HEK293 (cell line): ENCODE measurements around the gene TMPRSS7.

Experiments used
- CTCF ChIA-PET: fragments of 350-600 bp; formaldehyde crosslinking; extraction: SDS; loops from one replicate; lab custom pipeline; 2021; ENCODE audit warnings: antibody characterized with exemption; lab: Yijun Ruan, JAX
- POLR2A ChIA-PET: fragments of 300-600 bp; formaldehyde crosslinking; extraction: SDS; loops from one replicate; lab custom pipeline; 2020; ENCODE audit warnings: antibody characterized with exemption, inconsistent platforms; lab: Yijun Ruan, JAX
- H3K27ac ChIP-seq: fragments of 200-500 bp; sonication (Bioruptor generic); 2 replicates; pipeline ENCODE4 v1.5.1; 2014; ENCODE audit warnings: low read depth, low read length, control low read depth, inconsistent platforms; ENCODE audit errors: extremely low read depth
- H3K36me3 ChIP-seq, 2 experiments: fragments of 200-500 bp in 1 of 2; sonication (Bioruptor generic) in 1 of 2; 1 replicate in 1 of 2; 2 replicates in 1 of 2; pipeline ENCODE4 v1.5.1; 2014 to 2017; ENCODE audit warnings: inconsistent platforms in 2 of 2, low read length in 2 of 2; ENCODE audit not compliant: control insufficient read depth in 2 of 2, insufficient read depth in 1 of 2
- H3K4me1 ChIP-seq: fragments of 200-500 bp; sonication (Bioruptor generic); 2 replicates; pipeline ENCODE4 v1.5.1; 2014; ENCODE audit warnings: mild to moderate bottlenecking, low read length, inconsistent platforms; ENCODE audit not compliant: control insufficient read depth, insufficient read depth
- H3K4me3 ChIP-seq: 2 replicates; pipeline ENCODE4 v1.5.1; 2011; ENCODE audit warnings: low read depth, mild to moderate bottlenecking, control low read depth, low read length, moderate library complexity
- H3K9me3 ChIP-seq: fragments of 200-500 bp; sonication (Bioruptor generic); 2 replicates; pipeline ENCODE4 v1.5.1; 2014; ENCODE audit warnings: low read depth, low read length, inconsistent platforms; ENCODE audit not compliant: control insufficient read depth, insufficient read depth
- KLF10 ChIP-seq: fragments of 450-650 bp; IDR thresholded peaks from 2 replicates; pipeline ENCODE4 v1.5.1; 2018; ENCODE audit warnings: missing biosample characterization, mild to moderate bottlenecking, missing genetic modification characterization
- KLF16 ChIP-seq: fragments of 450-650 bp; formaldehyde crosslinking; IDR thresholded peaks from 2 replicates; pipeline ENCODE4 v1.5.1; 2017; ENCODE audit warnings: missing biosample characterization, missing genetic modification characterization
- RBAK ChIP-seq: fragments of 450-650 bp; formaldehyde crosslinking; IDR thresholded peaks from 2 replicates; pipeline ENCODE4 v1.5.1; 2016; ENCODE audit warnings: missing biosample characterization, missing genetic modification characterization
- SCRT2 ChIP-seq: fragments of 450-650 bp; formaldehyde crosslinking; IDR thresholded peaks from 2 replicates; pipeline ENCODE4 v1.5.1; 2016; ENCODE audit warnings: missing biosample characterization, missing genetic modification characterization
- SP3 ChIP-seq: fragments of 450-650 bp; formaldehyde crosslinking; IDR thresholded peaks from 2 replicates; pipeline ENCODE4 v1.5.1; 2016; ENCODE audit warnings: missing biosample characterization, missing genetic modification characterization
- YY1 ChIP-seq: fragments of 450-650 bp; formaldehyde crosslinking; IDR thresholded peaks from 2 replicates; pipeline ENCODE4 v1.5.1; 2018; ENCODE audit warnings: missing biosample characterization, missing genetic modification characterization
- YY2 ChIP-seq: fragments of 450-650 bp; formaldehyde crosslinking; IDR thresholded peaks from 2 replicates; pipeline ENCODE4 v1.5.1; 2016; ENCODE audit warnings: missing biosample characterization, missing genetic modification characterization
- ZIC2 ChIP-seq: fragments of 450-650 bp; formaldehyde crosslinking; IDR thresholded peaks from 2 replicates; pipeline ENCODE4 v1.5.1; 2016; ENCODE audit warnings: missing biosample characterization, missing genetic modification characterization
- ZNF146 ChIP-seq: fragments of 450-650 bp; formaldehyde crosslinking; IDR thresholded peaks from 2 replicates; pipeline ENCODE4 v1.5.1; 2016; ENCODE audit warnings: missing biosample characterization, missing genetic modification characterization
- ZNF157 ChIP-seq: fragments of 450-650 bp; formaldehyde crosslinking; IDR thresholded peaks from 2 replicates; pipeline ENCODE4 v1.5.1; 2016; ENCODE audit warnings: missing biosample characterization, missing genetic modification characterization
- ZNF175 ChIP-seq: fragments of 450-650 bp; formaldehyde crosslinking; IDR thresholded peaks from 2 replicates; pipeline ENCODE4 v1.5.1; 2016; ENCODE audit warnings: missing biosample characterization, missing genetic modification characterization
- ZNF341 ChIP-seq: fragments of 450-650 bp; formaldehyde crosslinking; IDR thresholded peaks from 2 replicates; pipeline ENCODE4; 2016; ENCODE audit warnings: low read depth, missing biosample characterization, missing genetic modification characterization
- ZNF350 ChIP-seq: fragments of 450-650 bp; formaldehyde crosslinking; IDR thresholded peaks from 2 replicates; pipeline ENCODE4 v1.5.0; 2017; ENCODE audit warnings: missing biosample characterization, mild to moderate bottlenecking, missing genetic modification characterization
- ZNF416 ChIP-seq: fragments of 450-650 bp; formaldehyde crosslinking; IDR thresholded peaks from 2 replicates; pipeline ENCODE4 v1.5.1; 2016; ENCODE audit warnings: missing biosample characterization, missing genetic modification characterization
- ZNF48 ChIP-seq: fragments of 450-650 bp; formaldehyde crosslinking; IDR thresholded peaks from 2 replicates; pipeline ENCODE4 v1.5.1; 2016; ENCODE audit warnings: missing biosample characterization, missing genetic modification characterization
- ZNF548 ChIP-seq: fragments of 450-650 bp; formaldehyde crosslinking; IDR thresholded peaks from 2 replicates; pipeline ENCODE4 v1.5.1; 2016; ENCODE audit warnings: missing biosample characterization, missing genetic modification characterization
- ZNF555 ChIP-seq: fragments of 450-650 bp; formaldehyde crosslinking; conservative IDR thresholded peaks from 2 replicates; pipeline ENCODE4 v1.5.1; 2017; ENCODE audit warnings: missing biosample characterization, mild to moderate bottlenecking, missing genetic modification characterization, inconsistent platforms
- ZNF561 ChIP-seq: fragments of 450-650 bp; IDR thresholded peaks from 2 replicates; pipeline ENCODE4 v1.5.1; 2018; ENCODE audit warnings: missing biosample characterization, missing genetic modification characterization, borderline replicate concordance
- ZNF76 ChIP-seq: fragments of 450-650 bp; formaldehyde crosslinking; IDR thresholded peaks from 2 replicates; pipeline ENCODE4; 2016; ENCODE audit warnings: low read depth, missing biosample characterization, missing genetic modification characterization, borderline replicate concordance
- ZSCAN23 ChIP-seq: fragments of 450-650 bp; formaldehyde crosslinking; IDR thresholded peaks from 2 replicates; pipeline ENCODE4 v1.5.1; 2016; ENCODE audit warnings: missing biosample characterization, missing genetic modification characterization
- TF ChIP-seq, protein P1 (sequence below): fragments of 450-650 bp; formaldehyde crosslinking; IDR thresholded peaks from 2 replicates; pipeline ENCODE4 v1.5.1; 2016; ENCODE audit warnings: missing biosample characterization, missing genetic modification characterization
- TF ChIP-seq, protein P2 (sequence below): fragments of 450-650 bp; formaldehyde crosslinking; IDR thresholded peaks from 2 replicates; pipeline ENCODE4 v1.5.1; 2017; ENCODE audit warnings: missing biosample characterization, missing genetic modification characterization
- TF ChIP-seq, protein P3 (sequence below): fragments of 450-650 bp; formaldehyde crosslinking; IDR thresholded peaks from 2 replicates; pipeline ENCODE4 v1.5.1; 2017; ENCODE audit warnings: missing biosample characterization, missing genetic modification characterization
- TF ChIP-seq, protein P4 (sequence below): fragments of 450-650 bp; formaldehyde crosslinking; IDR thresholded peaks from 2 replicates; pipeline ENCODE4 v1.5.1; 2017; ENCODE audit warnings: missing biosample characterization, missing genetic modification characterization
- TF ChIP-seq, protein P5 (sequence below): fragments of 450-650 bp; formaldehyde crosslinking; IDR thresholded peaks from 2 replicates; pipeline ENCODE4 v1.5.1; 2016; ENCODE audit warnings: missing biosample characterization, missing genetic modification characterization

Gene TMPRSS7

DNA sequence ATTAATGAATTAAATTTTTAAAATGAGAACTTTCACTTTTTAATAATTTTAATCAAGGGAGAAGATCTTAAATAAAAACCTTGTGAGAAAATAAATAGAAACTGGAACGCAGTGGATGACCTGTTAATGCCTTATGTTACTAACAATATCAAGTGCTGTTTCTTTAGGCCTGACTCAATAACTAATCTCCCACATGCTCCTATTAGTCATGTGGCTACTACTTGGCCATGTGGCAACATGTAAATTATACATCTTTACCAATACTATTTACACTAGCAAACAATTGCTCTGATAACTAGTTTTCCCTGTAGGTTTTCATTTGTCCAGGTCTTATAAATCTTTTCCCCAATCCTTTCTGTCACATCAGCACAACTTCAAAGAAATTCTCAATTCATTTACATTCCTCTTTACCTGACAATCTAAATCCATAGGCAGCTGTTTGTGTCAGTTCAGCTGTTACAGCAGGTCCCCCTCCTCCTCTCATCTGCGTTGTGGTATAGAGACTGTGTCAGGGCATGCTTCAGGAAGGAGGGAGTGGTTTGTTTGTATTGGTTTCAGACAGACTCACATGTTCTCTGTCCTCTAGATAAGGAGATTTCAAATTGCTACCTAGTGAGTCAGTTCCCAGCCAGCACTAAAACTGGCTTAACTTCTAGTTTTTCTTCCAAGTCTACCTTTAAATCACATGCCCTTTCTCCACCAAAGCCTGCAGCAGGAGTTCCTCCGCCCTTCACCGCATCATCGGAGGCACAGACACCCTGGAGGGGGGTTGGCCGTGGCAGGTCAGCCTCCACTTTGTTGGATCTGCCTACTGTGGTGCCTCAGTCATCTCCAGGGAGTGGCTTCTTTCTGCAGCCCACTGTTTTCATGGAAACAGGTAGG lies 40.3 kb downstream of the TMPRSS7 start (continued):
- TF ChIP-seq, protein P1, sequence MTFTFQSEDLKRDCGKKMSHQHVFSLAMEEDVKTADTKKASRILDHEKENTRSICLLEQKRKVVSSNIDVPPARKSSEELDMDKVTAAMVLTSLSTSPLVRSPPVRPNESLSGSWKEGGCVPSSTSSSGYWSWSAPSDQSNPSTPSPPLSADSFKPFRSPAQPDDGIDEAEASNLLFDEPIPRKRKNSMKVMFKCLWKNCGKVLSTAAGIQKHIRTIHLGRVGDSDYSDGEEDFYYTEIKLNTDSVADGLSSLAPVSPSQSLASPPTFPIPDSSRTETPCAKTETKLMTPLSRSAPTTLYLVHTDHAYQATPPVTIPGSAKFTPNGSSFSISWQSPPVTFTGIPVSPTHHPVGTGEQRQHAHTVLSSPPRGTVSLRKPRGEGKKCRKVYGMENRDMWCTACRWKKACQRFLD (tag by site-specific recombination), result no peak
- no peak for TF ChIP-seq RBAK
- peak; percentile 40; the same call in 1 of the 2 replicates for TF ChIP-seq SP3 (tag by site-specific recombination)
- no peak for TF ChIP-seq ZNF157 (tag by site-specific recombination)
- no peak for TF ChIP-seq ZNF146
- no peak for TF ChIP-seq SCRT2 (tag by site-specific recombination)
- no peak for TF ChIP-seq ZSCAN23 (tag by site-specific recombination)
- peak; percentile 89 for TF ChIP-seq ZNF341 (tag by site-specific recombination)
- peak; percentile 22; the same call in 1 of the 2 replicates for TF ChIP-seq KLF10 (tag by site-specific recombination)
- TF ChIP-seq ZNF48, result no peak

DNA sequence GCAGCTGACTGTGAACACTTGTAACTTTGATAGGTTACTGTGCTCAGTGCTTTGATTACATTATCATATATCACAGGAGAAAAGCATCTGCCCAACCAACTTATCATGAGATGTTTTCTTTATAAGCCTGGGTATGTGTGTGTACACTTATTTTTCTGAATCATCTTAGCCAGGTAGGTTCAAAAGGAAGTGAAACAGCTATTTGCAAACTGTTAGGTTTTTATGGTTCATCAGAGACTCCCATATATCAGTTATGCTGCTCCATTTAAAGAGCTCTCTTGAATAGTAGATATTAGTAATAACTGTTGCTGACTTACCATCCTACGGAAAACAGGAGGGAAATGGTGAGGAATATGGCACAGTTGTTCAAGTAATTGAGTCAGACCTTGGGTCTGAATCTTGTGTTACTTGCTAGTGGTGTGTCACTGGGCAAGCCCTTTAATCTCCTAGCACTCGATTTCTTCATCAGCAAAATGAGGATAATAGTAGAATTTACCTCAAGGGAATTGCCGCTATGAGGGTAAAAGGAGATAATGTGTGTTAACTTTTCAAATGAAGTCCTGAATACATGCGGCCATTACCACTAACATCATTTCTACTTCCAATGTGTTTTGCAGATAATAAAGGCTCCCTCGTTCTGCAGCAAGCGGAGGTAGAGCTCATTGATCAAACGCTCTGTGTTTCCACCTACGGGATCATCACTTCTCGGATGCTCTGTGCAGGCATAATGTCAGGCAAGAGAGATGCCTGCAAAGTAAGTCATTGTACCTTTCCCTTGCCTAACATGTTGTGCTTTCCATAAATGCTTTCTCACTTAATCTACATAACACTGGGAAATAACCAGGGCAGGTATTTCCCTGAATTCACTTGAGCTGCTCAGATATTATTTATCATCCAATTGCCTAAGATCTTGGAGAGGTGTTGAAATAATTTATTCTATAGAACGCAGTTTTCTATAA lies 43.9 kb downstream of the TMPRSS7 start:
- TF ChIP-seq YY2 (tag by site-specific recombination), result no peak
- TF ChIP-seq ZNF548 (tag by site-specific recombination), result no peak
- TF ChIP-seq ZNF416 (tag by site-specific recombination), result no peak
- no peak for TF ChIP-seq KLF10 (tag by site-specific recombination)
- TF ChIP-seq, protein P2, sequence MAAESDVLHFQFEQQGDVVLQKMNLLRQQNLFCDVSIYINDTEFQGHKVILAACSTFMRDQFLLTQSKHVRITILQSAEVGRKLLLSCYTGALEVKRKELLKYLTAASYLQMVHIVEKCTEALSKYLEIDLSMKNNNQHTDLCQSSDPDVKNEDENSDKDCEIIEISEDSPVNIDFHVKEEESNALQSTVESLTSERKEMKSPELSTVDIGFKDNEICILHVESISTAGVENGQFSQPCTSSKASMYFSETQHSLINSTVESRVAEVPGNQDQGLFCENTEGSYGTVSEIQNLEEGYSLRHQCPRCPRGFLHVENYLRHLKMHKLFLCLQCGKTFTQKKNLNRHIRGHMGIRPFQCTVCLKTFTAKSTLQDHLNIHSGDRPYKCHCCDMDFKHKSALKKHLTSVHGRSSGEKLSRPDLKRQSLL (tag by site-specific recombination), result no peak
- TF ChIP-seq, protein P3, sequence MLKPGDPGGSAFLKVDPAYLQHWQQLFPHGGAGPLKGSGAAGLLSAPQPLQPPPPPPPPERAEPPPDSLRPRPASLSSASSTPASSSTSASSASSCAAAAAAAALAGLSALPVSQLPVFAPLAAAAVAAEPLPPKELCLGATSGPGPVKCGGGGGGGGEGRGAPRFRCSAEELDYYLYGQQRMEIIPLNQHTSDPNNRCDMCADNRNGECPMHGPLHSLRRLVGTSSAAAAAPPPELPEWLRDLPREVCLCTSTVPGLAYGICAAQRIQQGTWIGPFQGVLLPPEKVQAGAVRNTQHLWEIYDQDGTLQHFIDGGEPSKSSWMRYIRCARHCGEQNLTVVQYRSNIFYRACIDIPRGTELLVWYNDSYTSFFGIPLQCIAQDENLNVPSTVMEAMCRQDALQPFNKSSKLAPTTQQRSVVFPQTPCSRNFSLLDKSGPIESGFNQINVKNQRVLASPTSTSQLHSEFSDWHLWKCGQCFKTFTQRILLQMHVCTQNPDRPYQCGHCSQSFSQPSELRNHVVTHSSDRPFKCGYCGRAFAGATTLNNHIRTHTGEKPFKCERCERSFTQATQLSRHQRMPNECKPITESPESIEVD (tag by site-specific recombination), result no peak
- TF ChIP-seq ZNF555 (tag by site-specific recombination), result no peak
- TF ChIP-seq ZNF76 (tag by site-specific recombination), result no peak
- no peak for TF ChIP-seq YY1 (tag by site-specific recombination)
- TF ChIP-seq, protein P4, sequence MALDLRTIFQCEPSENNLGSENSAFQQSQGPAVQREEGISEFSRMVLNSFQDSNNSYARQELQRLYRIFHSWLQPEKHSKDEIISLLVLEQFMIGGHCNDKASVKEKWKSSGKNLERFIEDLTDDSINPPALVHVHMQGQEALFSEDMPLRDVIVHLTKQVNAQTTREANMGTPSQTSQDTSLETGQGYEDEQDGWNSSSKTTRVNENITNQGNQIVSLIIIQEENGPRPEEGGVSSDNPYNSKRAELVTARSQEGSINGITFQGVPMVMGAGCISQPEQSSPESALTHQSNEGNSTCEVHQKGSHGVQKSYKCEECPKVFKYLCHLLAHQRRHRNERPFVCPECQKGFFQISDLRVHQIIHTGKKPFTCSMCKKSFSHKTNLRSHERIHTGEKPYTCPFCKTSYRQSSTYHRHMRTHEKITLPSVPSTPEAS (tag by site-specific recombination), result no peak
- TF ChIP-seq ZNF175 (tag by site-specific recombination), result no peak
- no peak for TF ChIP-seq ZNF561
- no peak for TF ChIP-seq ZNF350
- TF ChIP-seq ZIC2 (tag by site-specific recombination), result no peak
- no peak for TF ChIP-seq KLF16 (tag by site-specific recombination)
- TF ChIP-seq, protein P5, sequence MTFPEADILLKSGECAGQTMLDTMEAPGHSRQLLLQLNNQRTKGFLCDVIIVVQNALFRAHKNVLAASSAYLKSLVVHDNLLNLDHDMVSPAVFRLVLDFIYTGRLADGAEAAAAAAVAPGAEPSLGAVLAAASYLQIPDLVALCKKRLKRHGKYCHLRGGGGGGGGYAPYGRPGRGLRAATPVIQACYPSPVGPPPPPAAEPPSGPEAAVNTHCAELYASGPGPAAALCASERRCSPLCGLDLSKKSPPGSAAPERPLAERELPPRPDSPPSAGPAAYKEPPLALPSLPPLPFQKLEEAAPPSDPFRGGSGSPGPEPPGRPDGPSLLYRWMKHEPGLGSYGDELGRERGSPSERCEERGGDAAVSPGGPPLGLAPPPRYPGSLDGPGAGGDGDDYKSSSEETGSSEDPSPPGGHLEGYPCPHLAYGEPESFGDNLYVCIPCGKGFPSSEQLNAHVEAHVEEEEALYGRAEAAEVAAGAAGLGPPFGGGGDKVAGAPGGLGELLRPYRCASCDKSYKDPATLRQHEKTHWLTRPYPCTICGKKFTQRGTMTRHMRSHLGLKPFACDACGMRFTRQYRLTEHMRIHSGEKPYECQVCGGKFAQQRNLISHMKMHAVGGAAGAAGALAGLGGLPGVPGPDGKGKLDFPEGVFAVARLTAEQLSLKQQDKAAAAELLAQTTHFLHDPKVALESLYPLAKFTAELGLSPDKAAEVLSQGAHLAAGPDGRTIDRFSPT (tag by site-specific recombination), result no peak

More for the DNA sequence above, 43.9 kb downstream of the TMPRSS7 start:
- Histone ChIP-seq H3K36me3 (no peaks in the 10 kb centered on the region), H3K9me3 (no peaks in the 10 kb centered on the region), H3K4me1 (no peaks in the 10 kb centered on the region), H3K4me3 (no peak overlapping the region), H3K27ac (no peak overlapping the region)
- POLR2A ChIA-PET, result no interaction called here
- CTCF ChIA-PET, result no interaction called here
